Fibroblast of the aortic adventitia (primary cell): ENCODE data around the gene AQR. TPM values are rescaled to one million over a fixed set of nuclear protein-coding genes. Genes with fewer than 3 reads are reported as not detected.

Experiments used
- DNase-seq: peaks from one replicate; pipeline ENCODE4 v3.0.0-alpha.2; 2010; ENCODE audit warnings: low read depth
- H3K4me3 ChIP-seq: 2 replicates; pipeline ENCODE4 v1.5.1; 2011; ENCODE audit warnings: low read depth, mild to moderate bottlenecking, control low read depth, low read length, moderate library complexity
- total RNA-seq: library from RNA; depleted of rRNA; stranded (reverse); fragments of >200 nt; gene quantifications from 2 replicates; pipeline ENCODE4 v1.2.3, GENCODE V29; 2012; ENCODE audit warnings: low replicate concordance
- TF ChIP-seq, protein P1 (sequence below): IDR thresholded peaks from 2 replicates; pipeline ENCODE4 v1.5.1; 2011; ENCODE audit warnings: mild to moderate bottlenecking, low read length, control low read depth, inconsistent platforms; ENCODE audit not compliant: insufficient read depth

Gene AQR
- total RNA-seq, 1 donor, result 34.6 TPM

DNA sequence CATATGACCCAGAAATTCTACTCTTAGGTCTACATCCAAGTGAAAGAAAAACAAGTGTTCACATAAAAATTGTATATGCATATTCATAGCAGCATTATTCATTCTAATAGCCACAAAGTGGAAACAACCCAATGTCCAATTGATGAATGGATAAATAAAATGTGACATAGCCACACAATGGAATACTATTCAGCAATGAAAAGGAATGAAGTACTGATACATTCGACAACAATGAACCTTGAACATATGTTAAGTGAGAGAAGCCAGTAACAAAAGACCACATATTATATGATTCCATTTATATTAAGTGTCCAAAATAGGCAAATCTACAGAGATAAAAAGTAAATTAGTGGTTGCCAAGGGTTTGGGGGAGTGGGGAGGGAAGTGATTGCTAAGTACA lies 104.0 kb downstream of the AQR start:
- H3K4me3 ChIP-seq, result no peak overlapping the region
- no peak for DNase-seq
- TF ChIP-seq, protein P1, sequence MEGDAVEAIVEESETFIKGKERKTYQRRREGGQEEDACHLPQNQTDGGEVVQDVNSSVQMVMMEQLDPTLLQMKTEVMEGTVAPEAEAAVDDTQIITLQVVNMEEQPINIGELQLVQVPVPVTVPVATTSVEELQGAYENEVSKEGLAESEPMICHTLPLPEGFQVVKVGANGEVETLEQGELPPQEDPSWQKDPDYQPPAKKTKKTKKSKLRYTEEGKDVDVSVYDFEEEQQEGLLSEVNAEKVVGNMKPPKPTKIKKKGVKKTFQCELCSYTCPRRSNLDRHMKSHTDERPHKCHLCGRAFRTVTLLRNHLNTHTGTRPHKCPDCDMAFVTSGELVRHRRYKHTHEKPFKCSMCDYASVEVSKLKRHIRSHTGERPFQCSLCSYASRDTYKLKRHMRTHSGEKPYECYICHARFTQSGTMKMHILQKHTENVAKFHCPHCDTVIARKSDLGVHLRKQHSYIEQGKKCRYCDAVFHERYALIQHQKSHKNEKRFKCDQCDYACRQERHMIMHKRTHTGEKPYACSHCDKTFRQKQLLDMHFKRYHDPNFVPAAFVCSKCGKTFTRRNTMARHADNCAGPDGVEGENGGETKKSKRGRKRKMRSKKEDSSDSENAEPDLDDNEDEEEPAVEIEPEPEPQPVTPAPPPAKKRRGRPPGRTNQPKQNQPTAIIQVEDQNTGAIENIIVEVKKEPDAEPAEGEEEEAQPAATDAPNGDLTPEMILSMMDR, result no peak

DNA sequence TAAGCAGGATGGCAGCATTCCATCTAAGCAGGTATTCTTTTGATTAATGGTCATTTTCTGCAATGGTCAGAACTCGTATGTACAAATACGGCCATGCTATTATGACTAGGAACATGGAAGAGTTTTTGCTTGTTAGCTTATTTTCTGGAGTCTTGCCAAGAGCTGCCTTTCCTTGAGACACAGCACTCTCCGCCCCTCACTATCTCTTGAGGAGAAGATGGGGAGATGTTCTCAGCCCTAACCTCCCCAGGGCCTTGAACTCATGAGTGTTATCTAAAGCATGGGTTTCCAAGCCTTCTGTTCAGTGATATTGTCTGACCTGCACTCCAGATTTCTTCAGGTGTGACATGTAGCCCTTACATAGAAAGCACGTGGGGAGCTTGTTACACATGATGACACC lies 108.3 kb downstream of the AQR start:
- no peak overlapping the region for H3K4me3 ChIP-seq
- TF ChIP-seq, protein P1, result no peak
- no peak for DNase-seq

DNA sequence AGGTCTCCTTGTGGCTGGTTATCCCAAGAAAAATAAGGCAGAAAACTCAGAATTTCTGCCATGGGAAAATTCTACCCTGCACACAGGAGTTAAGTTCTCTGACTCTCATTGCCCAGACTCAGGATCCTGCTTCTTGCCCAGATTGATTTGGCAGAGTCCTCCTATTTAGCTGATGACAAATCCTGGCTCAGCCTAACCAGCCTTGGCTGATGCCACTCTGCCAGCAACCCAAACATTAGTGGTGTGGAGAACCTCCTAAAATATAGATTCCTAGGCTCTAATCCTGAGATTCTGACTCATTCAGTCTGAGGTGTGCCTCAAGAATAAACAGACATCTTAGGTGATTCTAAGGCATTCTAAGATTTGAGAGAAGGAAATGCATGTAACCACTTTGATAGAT lies 113.6 kb downstream of the AQR start:
- TF ChIP-seq, protein P1, result no peak
- no peak overlapping the region for H3K4me3 ChIP-seq
- DNase-seq, result peak; percentile 53

DNA sequence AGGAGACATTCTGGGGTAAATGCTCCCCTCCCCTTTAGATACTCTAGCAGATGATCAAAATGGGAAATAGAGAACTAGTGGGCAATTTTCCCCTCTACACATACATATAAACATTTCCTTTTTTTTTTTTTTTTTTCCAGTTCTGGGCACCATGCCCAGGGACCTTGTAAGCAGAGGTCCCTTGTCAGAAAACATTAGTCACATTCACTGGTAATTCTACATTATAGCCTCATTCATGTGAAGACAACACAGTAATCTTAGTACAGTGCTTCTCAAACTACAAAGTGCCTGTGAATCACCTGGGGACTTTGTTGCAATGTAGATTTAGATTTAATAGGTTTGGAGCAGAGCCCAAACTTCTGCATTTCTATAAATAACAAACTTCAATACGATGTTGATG lies 114.1 kb downstream of the AQR start:
- peak; percentile 72 for DNase-seq
- no peak overlapping the region for H3K4me3 ChIP-seq
- TF ChIP-seq, protein P1, result no peak

DNA sequence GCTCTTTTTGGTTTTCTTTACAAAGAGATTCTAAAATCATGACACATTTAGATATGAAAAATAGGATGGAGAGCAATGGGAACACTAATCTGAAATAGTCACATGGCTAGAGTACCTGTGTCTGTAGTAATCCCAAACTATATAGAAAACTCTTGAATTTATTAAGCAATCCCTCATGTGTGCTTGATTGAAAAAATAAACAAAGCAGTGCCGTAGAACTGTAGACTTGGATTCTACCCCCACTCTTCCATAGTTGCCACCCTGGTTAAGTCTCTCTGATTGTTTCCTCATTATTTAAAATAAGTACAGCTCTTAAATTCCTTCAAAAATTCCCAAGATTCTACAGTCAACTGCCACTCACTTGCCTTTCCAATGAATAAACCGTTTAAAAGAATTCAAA lies 115.3 kb downstream of the AQR start:
- no peak for DNase-seq
- no peak overlapping the region for H3K4me3 ChIP-seq
- TF ChIP-seq, protein P1, result no peak

DNA sequence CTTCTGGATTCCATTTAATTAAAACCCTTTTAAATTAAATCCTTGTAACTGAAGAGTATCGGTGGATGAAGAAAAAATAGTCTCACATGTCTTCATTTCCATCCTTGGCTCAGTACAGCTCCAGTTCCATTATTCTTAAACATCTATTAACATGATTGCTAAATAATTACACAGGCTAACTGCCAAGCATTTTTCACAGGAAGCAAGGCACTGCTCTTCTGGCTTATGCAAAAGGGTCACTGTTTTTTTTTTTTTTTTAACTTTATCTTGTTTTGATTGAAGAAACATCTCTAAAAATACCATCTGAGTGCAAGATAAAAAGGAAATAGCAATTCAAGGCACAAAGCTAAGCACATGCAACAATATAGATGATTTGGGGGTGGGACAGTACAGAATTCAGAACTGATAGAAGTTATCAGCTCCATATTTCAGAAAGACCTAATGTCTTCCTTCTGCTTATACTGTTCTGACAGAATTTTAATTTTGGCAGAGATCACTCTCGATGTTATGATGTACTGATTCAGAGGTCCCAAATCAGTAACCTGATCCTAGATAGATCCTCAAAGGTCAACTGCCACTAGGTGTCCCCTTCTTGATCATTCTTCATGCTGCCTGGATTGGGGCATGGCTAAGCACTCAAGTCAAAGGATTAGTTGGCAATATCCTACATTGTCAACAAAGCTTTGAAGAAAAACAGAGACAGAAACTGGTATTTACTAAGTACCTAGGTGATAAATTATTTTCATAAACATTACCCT lies 116.4 kb downstream of the AQR start:
- H3K4me3 ChIP-seq, result no peak overlapping the region
- DNase-seq, result peak; percentile 63
- TF ChIP-seq, protein P1, result no peak

DNA sequence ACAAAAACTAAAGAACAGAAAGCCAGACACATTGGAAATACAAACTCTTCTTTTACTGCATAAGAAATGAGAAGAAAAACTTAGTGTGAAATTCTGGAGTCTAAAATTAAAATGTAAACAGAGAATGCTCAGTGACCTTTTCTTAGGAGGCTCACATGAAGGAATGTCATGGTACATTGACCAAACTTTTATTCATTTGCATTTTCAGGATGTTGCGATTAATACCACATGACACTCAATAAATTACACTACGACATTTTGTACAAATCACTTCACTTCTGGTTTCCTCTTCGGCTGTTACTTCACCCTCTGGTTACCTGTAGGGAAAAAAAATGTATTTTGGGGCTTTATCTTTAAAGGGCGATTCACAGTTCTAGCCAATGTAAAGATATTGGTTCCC lies 117.8 kb downstream of the AQR start:
- DNase-seq, result no peak
- no peak overlapping the region for H3K4me3 ChIP-seq
- TF ChIP-seq, protein P1, result no peak
